ENCODE data around the gene LRRC46. TPM values are rescaled to one million over a fixed set of nuclear protein-coding genes. Genes with fewer than 3 reads are reported as not detected.

Gene LRRC46
- total RNA-seq, 1 experiment from 2014 or later, result 0.44 TPM

- H3K9ac ChIP-seq (ENCODE audit: low read length), result no peak overlapping the region
- no peak for ATAC-seq
- H3K27ac ChIP-seq (ENCODE audit: low read length), result no peak overlapping the region
- no peak overlapping the region for H3K4me2 ChIP-seq (ENCODE audit: low read length)
- no peaks in the 10 kb centered on the region for H3F3A ChIP-seq (ENCODE audit: low read length, unreplicated experiment)
- DNase-seq, result no peak
- H3K27me3 ChIP-seq (ENCODE audit: low read length), result no peaks in the 10 kb centered on the region
- H3K79me2 ChIP-seq (ENCODE audit: low read length), result no peaks in the 10 kb centered on the region
- peaks cover 32% of the 10 kb centered on the region for H3K36me3 ChIP-seq (ENCODE audit: low read depth, low read length)
- intact Hi-C loops (cut with micrococcal nuclease), result no loop called here
- H3K4me3 ChIP-seq (ENCODE audit: low read length), result no peak overlapping the region
- TF ChIP-seq EZH2phosphoT487 (IDR thresholded peaks at IDR 0.05; ENCODE audit: borderline replicate concordance, low read length), result no peak
- no peak for TF ChIP-seq EZH2 (IDR thresholded peaks at IDR 0.05; ENCODE audit: low read length, unreplicated experiment)
- no peak for TF ChIP-seq CTCF (conservative IDR thresholded peaks at IDR 0.05; ENCODE audit: low read depth, low read length)
- BruUV-seq (replicated peaks), result no TSS peak
- H3K9me2 ChIP-seq (replicated peaks; ENCODE audit: low read length), result no peaks in the 10 kb centered on the region
- no peak overlapping the region for H2AFZ ChIP-seq (ENCODE audit: low read length)
- H4K20me1 ChIP-seq (ENCODE audit: low read length), result peaks cover 20% of the 10 kb centered on the region
- ChIA-PET CTCF (no interaction called here), POLR2A (ENCODE audit: unreplicated experiment) (no interaction called here)
- peaks cover 23% of the 10 kb centered on the region for H3K4me1 ChIP-seq (ENCODE audit: insufficient read depth, low read length)
- no peaks in the 10 kb centered on the region for H3K9me3 ChIP-seq (ENCODE audit: low read length)
Observed at GRCh38 chr17:47813512-47814031, 17.9 kb upstream of the LRRC46 start.

- Histone ChIP-seq H3K9me3 (ENCODE audit: low read length) (no peaks in the 10 kb centered on the region), H3K4me2 (ENCODE audit: low read length) (no peak overlapping the region), H3K4me1 (ENCODE audit: insufficient read depth, low read length) (peaks cover 19% of the 10 kb centered on the region), H3K9ac (ENCODE audit: low read length) (no peak overlapping the region), H3K36me3 (ENCODE audit: low read depth, low read length) (peaks cover 23% of the 10 kb centered on the region; the same call in 1 of the 2 replicates), H3F3A (ENCODE audit: low read length, unreplicated experiment) (no peaks in the 10 kb centered on the region), H3K79me2 (ENCODE audit: low read length) (0 out of 2 replicates have a peak, but pooled peaks cover 4% of the 10 kb centered on the region), H4K20me1 (ENCODE audit: low read length) (peaks cover 12% of the 10 kb centered on the region; the same call in 1 of the 2 replicates), H3K27me3 (ENCODE audit: low read length) (no peaks in the 10 kb centered on the region), H2AFZ (ENCODE audit: low read length) (no peak overlapping the region), H3K9me2 (replicated peaks; ENCODE audit: low read length) (no peaks in the 10 kb centered on the region), H3K27ac (ENCODE audit: low read length) (no peak overlapping the region), H3K4me3 (ENCODE audit: low read length) (no peak overlapping the region)
- ATAC-seq, result no peak
- no TSS peak for BruUV-seq (replicated peaks)
- intact Hi-C loops (cut with micrococcal nuclease), result no loop called here
- TF ChIP-seq CTCF (conservative IDR thresholded peaks at IDR 0.05; ENCODE audit: low read depth, low read length) (no peak), EZH2 (IDR thresholded peaks at IDR 0.05; ENCODE audit: low read length, unreplicated experiment) (no peak), EZH2phosphoT487 (IDR thresholded peaks at IDR 0.05; ENCODE audit: borderline replicate concordance, low read length) (no peak)
- no peak for DNase-seq
- ChIA-PET POLR2A (ENCODE audit: unreplicated experiment) (no interaction called here), CTCF (no interaction called here)
Observed at GRCh38 chr17:47815106-47815918, 16.2 kb upstream of the LRRC46 start.

All from PC-3 (cell line).